T-helper 17 cell (primary cell): ENCODE data around the gene SOX6. TPM values are rescaled to one million over a fixed set of nuclear protein-coding genes. Genes with fewer than 3 reads are reported as not detected.

ENCODE experiments used
- ATAC-seq: fragments of 150-1000 bp; cut with Tn5 transposase; 2 replicates; pipeline ENCODE4 v1.10.0; 2021; ENCODE audit warnings: mild to moderate bottlenecking, moderate library complexity
- DNase-seq, 3 donors: peaks; one replicate each; pipeline versions ENCODE4 v3.0.0 to v3.0.0-alpha.2; 2020 to 2021
- H3K9me3 ChIP-seq: one replicate; pipeline ENCODE4 v1.7.0; 2013; ENCODE audit warnings: low read length, mild to moderate bottlenecking; ENCODE audit not compliant: control insufficient read depth, poor library complexity, severe bottlenecking
- H3K27ac Mint-ChIP-seq: one replicate; pipeline ENCODE4 v1.8.0; 2022; ENCODE audit warnings: mild to moderate bottlenecking, moderate library complexity, mixed read lengths
- H3K27me3 Mint-ChIP-seq: one replicate; pipeline ENCODE4 v1.8.0; 2022; ENCODE audit warnings: mixed read lengths
- H3K36me3 Mint-ChIP-seq: one replicate; pipeline ENCODE4 v1.8.0; 2022; ENCODE audit warnings: low read depth, mixed read lengths
- H3K4me1 Mint-ChIP-seq: one replicate; pipeline ENCODE4 v1.8.0; 2022; ENCODE audit warnings: mild to moderate bottlenecking, mixed read lengths
- H3K4me3 Mint-ChIP-seq: one replicate; pipeline ENCODE4 v1.8.0; 2022; ENCODE audit warnings: mild to moderate bottlenecking, moderate library complexity, mixed read lengths
- total RNA-seq, 4 donors: library from RNA in 2 of 4; stranded (reverse) in 2 of 4; gene quantifications; one replicate each; pipeline ENCODE4 v1.2.3 and lab custom pipeline; 2022 to 2026

Gene SOX6
- total RNA-seq, 2 donors from 2014 or later: 0.10 TPM; not detected in 1

DNA sequence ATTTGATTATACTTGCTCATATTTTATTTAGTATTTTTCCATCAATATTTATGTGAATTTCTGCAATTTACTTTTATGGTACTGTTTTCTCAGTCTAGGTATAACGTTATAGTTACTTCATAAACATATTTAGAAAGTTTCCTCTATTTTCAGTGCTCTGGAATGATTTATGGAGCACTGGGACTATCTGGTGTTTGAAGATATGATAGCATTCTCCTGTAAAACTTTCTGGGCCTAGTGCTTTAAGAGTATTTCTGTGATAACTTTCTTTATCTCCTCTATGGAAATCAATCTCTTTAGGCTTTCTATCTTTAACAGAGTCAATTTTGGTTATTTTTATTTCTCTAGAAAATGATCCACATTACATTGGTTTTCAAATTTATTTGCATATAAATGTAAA is 85.1 kb downstream of the SOX6 start:
- H3K27ac Mint-ChIP-seq: no peak overlapping the region
- H3K36me3 Mint-ChIP-seq: no peaks in the 10 kb centered on the region
- no peaks in the 10 kb centered on the region for H3K4me1 Mint-ChIP-seq
- no peaks in the 10 kb centered on the region for H3K9me3 ChIP-seq
- H3K4me3 Mint-ChIP-seq: no peak overlapping the region
- no peaks in the 10 kb centered on the region for H3K27me3 Mint-ChIP-seq
- ATAC-seq: no peak
- no peak for DNase-seq

DNA sequence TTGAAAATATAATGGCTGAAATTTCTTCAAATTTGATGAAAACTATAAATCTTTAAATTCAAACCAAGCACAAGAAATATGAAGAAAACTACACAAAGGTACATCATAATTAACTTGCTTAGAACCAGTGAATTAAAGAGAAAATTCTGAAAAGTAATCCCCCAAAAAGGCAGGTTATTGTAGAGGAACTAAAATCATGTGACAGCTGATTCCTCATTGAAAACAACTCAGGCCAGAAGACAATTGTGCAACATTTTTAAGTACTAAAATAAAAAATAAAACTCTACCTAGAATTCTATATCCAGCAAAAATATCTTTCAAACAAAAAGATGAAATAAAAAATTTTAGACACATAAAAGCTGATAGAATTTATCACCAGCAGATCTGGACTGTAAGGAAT is 90.3 kb downstream of the SOX6 start:
- H3K36me3 Mint-ChIP-seq: no peaks in the 10 kb centered on the region
- no peaks in the 10 kb centered on the region for H3K9me3 ChIP-seq
- no peaks in the 10 kb centered on the region for H3K4me1 Mint-ChIP-seq
- DNase-seq (no peak), ATAC-seq (no peak)
- H3K4me3 Mint-ChIP-seq: no peak overlapping the region
- no peak overlapping the region for H3K27ac Mint-ChIP-seq
- H3K27me3 Mint-ChIP-seq: no peaks in the 10 kb centered on the region

GRCh38 chr11:16265022-16265421 is 91.3 kb downstream of the SOX6 start:
- H3K9me3 ChIP-seq: no peaks in the 10 kb centered on the region
- no peaks in the 10 kb centered on the region for H3K36me3 Mint-ChIP-seq
- no peak overlapping the region for H3K27ac Mint-ChIP-seq
- H3K4me3 Mint-ChIP-seq: no peak overlapping the region
- no peaks in the 10 kb centered on the region for H3K27me3 Mint-ChIP-seq
- H3K4me1 Mint-ChIP-seq: no peaks in the 10 kb centered on the region
- ATAC-seq: no peak
- DNase-seq: no peak

GRCh38 chr11:16262645-16262955 is 93.7 kb downstream of the SOX6 start:
- H3K36me3 Mint-ChIP-seq: no peaks in the 10 kb centered on the region
- no peak for ATAC-seq
- no peaks in the 10 kb centered on the region for H3K9me3 ChIP-seq
- H3K4me3 Mint-ChIP-seq: no peak overlapping the region
- H3K27me3 Mint-ChIP-seq: no peaks in the 10 kb centered on the region
- no peak overlapping the region for H3K27ac Mint-ChIP-seq
- no peaks in the 10 kb centered on the region for H3K4me1 Mint-ChIP-seq
- no peak for DNase-seq

DNA sequence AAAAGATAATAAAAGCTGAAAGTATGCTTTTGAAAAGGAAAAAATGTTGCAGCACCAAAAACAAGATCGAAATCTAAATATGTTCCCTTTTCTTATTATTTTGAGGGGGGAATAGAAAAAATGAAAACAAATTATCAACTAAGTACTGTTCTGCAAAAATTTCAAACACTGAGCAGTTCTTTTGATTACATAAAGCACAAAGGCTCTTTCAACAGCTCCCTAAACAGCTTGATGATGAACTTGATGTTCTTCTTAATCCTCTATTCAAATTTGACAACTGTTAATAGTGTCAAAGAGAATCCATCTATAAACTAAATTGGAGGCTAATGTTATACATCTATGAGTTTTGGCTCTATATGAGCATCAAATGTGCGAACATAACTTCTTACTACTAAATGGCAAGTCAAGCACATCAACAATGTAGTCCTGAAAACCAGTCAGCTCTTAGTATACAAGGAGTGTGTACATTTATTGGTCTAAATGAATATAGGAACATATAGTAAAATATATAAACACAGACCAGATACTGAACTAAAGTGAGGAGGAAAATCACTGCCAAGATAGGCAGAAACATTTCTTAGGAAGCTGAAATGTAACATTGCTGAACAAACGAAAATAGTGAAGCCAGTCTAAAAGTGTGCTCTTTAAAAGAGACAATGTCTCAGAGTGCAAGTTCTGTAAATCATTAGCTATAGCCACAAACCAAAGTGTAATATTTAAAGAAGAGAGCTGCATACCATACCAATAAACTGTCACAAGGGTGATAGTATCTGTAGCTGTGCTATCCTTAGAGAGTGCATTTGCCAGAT is 94.3 kb downstream of the SOX6 start:
- DNase-seq (no peak), ATAC-seq (no peak)
- H3K9me3 ChIP-seq: no peaks in the 10 kb centered on the region
- Mint-ChIP-seq H3K4me1 (no peaks in the 10 kb centered on the region), H3K27me3 (no peaks in the 10 kb centered on the region), H3K27ac (no peak overlapping the region), H3K36me3 (no peaks in the 10 kb centered on the region), H3K4me3 (no peak overlapping the region)

DNA sequence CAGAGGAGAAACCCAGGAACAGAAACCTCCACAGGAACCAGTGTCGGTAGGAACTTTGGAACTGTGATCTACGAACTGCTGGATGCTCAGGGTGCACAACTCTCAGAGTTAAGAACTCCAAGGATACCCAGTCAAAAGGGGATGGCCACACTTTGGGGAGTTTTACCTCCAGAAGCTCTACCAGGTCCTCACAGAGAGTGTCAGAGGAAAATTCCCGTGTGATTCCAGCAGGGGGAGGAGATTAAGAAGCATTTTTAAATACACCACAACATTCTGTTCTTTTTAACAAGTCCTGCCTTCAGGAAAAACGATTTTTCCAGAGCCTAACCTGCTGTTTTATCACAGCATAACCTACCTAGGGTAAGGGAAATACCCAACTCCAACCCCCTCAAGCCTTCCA is 104.0 kb downstream of the SOX6 start:
- H3K4me1 Mint-ChIP-seq: no peaks in the 10 kb centered on the region
- no peaks in the 10 kb centered on the region for H3K27me3 Mint-ChIP-seq
- H3K9me3 ChIP-seq: no peaks in the 10 kb centered on the region
- no peak overlapping the region for H3K4me3 Mint-ChIP-seq
- ATAC-seq (no peak), DNase-seq (no peak)
- no peak overlapping the region for H3K27ac Mint-ChIP-seq
- no peaks in the 10 kb centered on the region for H3K36me3 Mint-ChIP-seq

DNA sequence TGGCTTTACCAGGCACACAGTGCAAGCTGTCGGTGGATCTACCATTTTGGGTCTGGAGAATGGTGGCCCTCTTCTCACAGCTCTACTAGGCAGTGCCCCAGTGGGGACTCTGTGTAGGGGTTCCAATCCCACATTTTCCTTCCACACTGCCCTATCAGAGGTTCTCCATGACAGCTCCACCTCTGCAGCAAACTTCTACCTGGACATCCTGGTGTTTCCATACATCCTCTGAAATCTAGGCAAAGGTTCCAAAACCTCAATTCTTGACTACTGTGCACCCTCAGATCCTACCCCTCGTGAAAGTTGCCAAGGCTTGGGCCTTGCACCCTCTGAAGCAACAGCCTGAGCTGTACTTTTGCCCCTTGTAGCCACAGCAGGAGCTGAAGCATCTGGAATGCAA is 108.1 kb downstream of the SOX6 start:
- Mint-ChIP-seq H3K27me3 (no peaks in the 10 kb centered on the region), H3K4me1 (no peaks in the 10 kb centered on the region)

DNA sequence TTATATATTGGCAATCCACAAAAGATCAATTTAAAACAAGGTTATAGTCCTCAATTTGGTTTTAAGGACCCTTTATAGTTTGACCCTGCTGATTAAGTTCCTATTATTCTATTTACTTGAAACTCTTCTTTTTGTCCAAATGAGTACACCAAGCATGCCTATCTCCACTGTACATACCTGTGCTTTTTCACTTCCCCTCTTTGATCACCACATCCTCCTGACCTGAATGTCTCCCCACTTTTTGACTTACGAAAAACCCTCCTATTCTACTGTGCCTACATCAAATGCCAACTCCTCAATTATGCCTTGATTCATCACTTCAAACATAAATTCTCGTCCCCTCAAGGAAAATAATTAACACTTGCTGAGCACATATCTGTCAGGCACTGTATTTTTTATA is 113.5 kb downstream of the SOX6 start:
- H3K4me3 Mint-ChIP-seq: no peak overlapping the region
- no peaks in the 10 kb centered on the region for H3K4me1 Mint-ChIP-seq
- no peaks in the 10 kb centered on the region for H3K27me3 Mint-ChIP-seq
- ATAC-seq (no peak), DNase-seq (no peak)
- H3K9me3 ChIP-seq: no peaks in the 10 kb centered on the region
- no peaks in the 10 kb centered on the region for H3K36me3 Mint-ChIP-seq
- no peak overlapping the region for H3K27ac Mint-ChIP-seq

More for the DNA sequence above, 108.1 kb downstream of the SOX6 start:
- no peak overlapping the region for H3K27ac Mint-ChIP-seq
- no peak overlapping the region for H3K4me3 Mint-ChIP-seq
- no peak for DNase-seq
- H3K36me3 Mint-ChIP-seq: no peaks in the 10 kb centered on the region
- no peak for ATAC-seq
- H3K9me3 ChIP-seq: no peaks in the 10 kb centered on the region

DNA sequence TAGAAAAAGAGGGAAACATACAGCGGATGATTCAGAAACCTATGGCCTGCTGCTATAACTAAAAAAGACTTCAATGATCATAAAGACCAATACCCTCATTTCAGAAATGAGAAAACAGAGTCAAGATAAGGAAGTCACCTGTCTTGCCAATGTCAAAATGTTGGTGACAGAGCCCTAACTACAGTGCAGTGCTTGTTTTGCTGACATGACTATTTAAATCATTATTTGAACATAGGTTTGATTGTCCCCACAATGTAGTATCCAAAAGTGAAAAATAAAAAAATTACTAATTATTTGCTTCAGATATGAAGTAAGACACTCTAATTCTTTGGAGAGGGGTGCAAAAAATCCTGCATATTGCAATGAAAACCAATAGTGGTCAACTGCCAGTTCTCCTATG is 115.7 kb downstream of the SOX6 start:
- no peak overlapping the region for H3K27ac Mint-ChIP-seq
- H3K36me3 Mint-ChIP-seq: no peaks in the 10 kb centered on the region
- no peak overlapping the region for H3K4me3 Mint-ChIP-seq
- DNase-seq: no peak
- no peaks in the 10 kb centered on the region for H3K9me3 ChIP-seq
- H3K4me1 Mint-ChIP-seq: no peaks in the 10 kb centered on the region
- no peaks in the 10 kb centered on the region for H3K27me3 Mint-ChIP-seq
- ATAC-seq: no peak

GRCh38 chr11:16239141-16240105 is 116.9 kb downstream of the SOX6 start:
- H3K27ac Mint-ChIP-seq: no peak overlapping the region
- H3K27me3 Mint-ChIP-seq: no peaks in the 10 kb centered on the region
- no peak overlapping the region for H3K4me3 Mint-ChIP-seq
- no peaks in the 10 kb centered on the region for H3K4me1 Mint-ChIP-seq
- no peaks in the 10 kb centered on the region for H3K9me3 ChIP-seq
- ATAC-seq (no peak), DNase-seq (no peak)
- H3K36me3 Mint-ChIP-seq: no peaks in the 10 kb centered on the region

- H3K27me3 Mint-ChIP-seq: no peaks in the 10 kb centered on the region
- DNase-seq (no peak), ATAC-seq (no peak)
- no peak overlapping the region for H3K27ac Mint-ChIP-seq
- H3K4me3 Mint-ChIP-seq: no peak overlapping the region
- no peaks in the 10 kb centered on the region for H3K4me1 Mint-ChIP-seq
- no peaks in the 10 kb centered on the region for H3K36me3 Mint-ChIP-seq
- no peaks in the 10 kb centered on the region for H3K9me3 ChIP-seq
Measured at GRCh38 chr11:16226245-16226644, 130.1 kb downstream of the SOX6 start.

- H3K9me3 ChIP-seq: no peaks in the 10 kb centered on the region
- Mint-ChIP-seq H3K27me3 (no peaks in the 10 kb centered on the region), H3K27ac (no peak overlapping the region)
Measured at GRCh38 chr11:16225623-16226022, 130.7 kb downstream of the SOX6 start.

DNA sequence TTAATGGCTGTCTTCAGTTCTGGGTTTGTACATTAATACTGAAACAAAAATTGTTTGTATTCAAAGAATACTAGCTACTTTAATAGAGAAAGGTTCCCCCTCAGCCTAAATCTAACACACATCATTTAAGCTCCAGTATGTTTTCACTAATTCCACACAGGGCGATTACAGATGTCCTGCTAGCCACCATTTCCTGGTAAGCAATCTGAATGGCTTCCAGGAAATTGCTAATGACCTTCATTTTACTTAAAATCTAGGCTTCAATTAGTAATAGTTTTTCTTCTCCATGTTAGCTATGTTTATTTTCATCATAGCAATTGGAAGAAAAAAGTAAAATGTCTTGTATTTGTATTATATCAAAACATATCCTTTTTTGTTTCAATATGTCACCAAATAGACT is 132.8 kb downstream of the SOX6 start:
- DNase-seq (no peak), ATAC-seq (no peak)
- Mint-ChIP-seq H3K27ac (no peak overlapping the region), H3K4me1 (no peaks in the 10 kb centered on the region), H3K36me3 (no peaks in the 10 kb centered on the region), H3K27me3 (no peaks in the 10 kb centered on the region), H3K4me3 (no peak overlapping the region)
- H3K9me3 ChIP-seq: no peaks in the 10 kb centered on the region

More at GRCh38 chr11:16225623-16226022, 130.7 kb downstream of the SOX6 start:
- Mint-ChIP-seq H3K36me3 (no peaks in the 10 kb centered on the region), H3K4me3 (no peak overlapping the region), H3K4me1 (no peaks in the 10 kb centered on the region)
- DNase-seq: no peak
- no peak for ATAC-seq
